Activated T-helper 1 cell treated with Interleukin-2 at 50 U/mL for 16 hours (primary cell): ENCODE data around the gene SLX4.

Experiments used
- DNase-seq: peaks from one replicate; pipeline ENCODE4 v3.0.0-alpha.2; 2020; ENCODE audit warnings: low read depth

SLX4 gene

GRCh38 chr16:3598236-3598635 is 13.2 kb downstream of the SLX4 start:
- DNase-seq = no peak

GRCh38 chr16:3597676-3598075 is 13.7 kb downstream of the SLX4 start:
- DNase-seq = no peak

- DNase-seq = no peak
Measured at GRCh38 chr16:3597226-3597625, 14.2 kb downstream of the SLX4 start.

GRCh38 chr16:3596101-3596861 is 15.1 kb downstream of the SLX4 start:
- no peak for DNase-seq

- DNase-seq = no peak
Measured at GRCh38 chr16:3595521-3596021, 15.8 kb downstream of the SLX4 start.

- DNase-seq = no peak
Measured at GRCh38 chr16:3595110-3595486, 16.3 kb downstream of the SLX4 start.

GRCh38 chr16:3594316-3595109 is 16.9 kb downstream of the SLX4 start:
- no peak for DNase-seq

- DNase-seq = no peak
Measured at GRCh38 chr16:3592559-3592958, 18.8 kb downstream of the SLX4 start.

GRCh38 chr16:3591991-3592390 is 19.4 kb downstream of the SLX4 start:
- no peak for DNase-seq

GRCh38 chr16:3591436-3591803 is 20.0 kb downstream of the SLX4 start:
- no peak for DNase-seq

GRCh38 chr16:3590736-3591435 is 20.5 kb downstream of the SLX4 start:
- DNase-seq = no peak

GRCh38 chr16:3589991-3590701 is 21.3 kb downstream of the SLX4 start:
- DNase-seq = no peak

GRCh38 chr16:3589441-3589921 is 21.9 kb downstream of the SLX4 start:
- DNase-seq = no peak

- no peak for DNase-seq
Measured at GRCh38 chr16:3589001-3589400, 22.4 kb downstream of the SLX4 start.

GRCh38 chr16:3587547-3588110 is 23.8 kb downstream of the SLX4 start:
- no peak for DNase-seq

- DNase-seq = no peak
Measured at GRCh38 chr16:3584412-3584811, 27.0 kb downstream of the SLX4 start.

- no peak for DNase-seq
Measured at GRCh38 chr16:3583303-3584038, 27.9 kb downstream of the SLX4 start.

- DNase-seq = no peak
Measured at GRCh38 chr16:3582276-3583165, 28.9 kb downstream of the SLX4 start.

- no peak for DNase-seq
Measured at GRCh38 chr16:3581392-3581791, 30.0 kb downstream of the SLX4 start.

- DNase-seq = no peak
Measured at GRCh38 chr16:3580686-3581085, 30.7 kb downstream of the SLX4 start.
